Activated T-cell treated with anti-CD3 and anti-CD28 coated beads, Interleukin-2, amount 50 U/mL, for 48 hours (primary cell): ENCODE results near the gene MIPOL1.
"Not testable (repeated sequence)": the region's sequence is repeated elsewhere in the genome, so short reads cannot be mapped to it uniquely, and the experiment has no call there.

ENCODE experiments used
- DNase-seq, 2 experiments: peaks; one replicate each; pipeline ENCODE4 v3.0.0-alpha.2; 2020

The MIPOL1 gene

GRCh38 chr14:37197421-37198272 lies at the start of gene MIPOL1:
Gene MIPOL1 (plus strand): TSS chr14:37197937. CDS start chr14:37247889, 49,952 bp downstream.
- peak; percentile 31 to 47 for DNase-seq

- DNase-seq, result no peak
Measured at GRCh38 chr14:37150414-37150813, 47.3 kb upstream of the MIPOL1 start.

GRCh38 chr14:37153005-37153404 lies 44.7 kb upstream of the MIPOL1 start:
- DNase-seq, result no peak

GRCh38 chr14:37153483-37153882 lies 44.3 kb upstream of the MIPOL1 start:
- no peak for DNase-seq

GRCh38 chr14:37157987-37158386 lies 39.8 kb upstream of the MIPOL1 start:
- no peak for DNase-seq

- DNase-seq, result not testable (repeated sequence)
Measured at GRCh38 chr14:37162307-37162706, 35.4 kb upstream of the MIPOL1 start.

GRCh38 chr14:37165794-37166193 lies 31.9 kb upstream of the MIPOL1 start:
- no peak for DNase-seq

GRCh38 chr14:37167151-37168047 lies 30.3 kb upstream of the MIPOL1 start:
- no peak for DNase-seq

GRCh38 chr14:37168721-37169120 lies 29.0 kb upstream of the MIPOL1 start:
- no peak for DNase-seq

GRCh38 chr14:37170237-37170636 lies 27.5 kb upstream of the MIPOL1 start:
- DNase-seq, result no peak

GRCh38 chr14:37170993-37171392 lies 26.7 kb upstream of the MIPOL1 start:
- DNase-seq, result no peak

GRCh38 chr14:37171678-37172023 lies 26.1 kb upstream of the MIPOL1 start:
- no peak for DNase-seq

GRCh38 chr14:37172024-37172869 lies 25.5 kb upstream of the MIPOL1 start, which contains the start of gene SLC25A21:
Gene SLC25A21 (minus strand): TSS chr14:37172606.
- peak; percentile 17 to 20 for DNase-seq

GRCh38 chr14:37172936-37173614 lies 24.7 kb upstream of the MIPOL1 start:
- no peak for DNase-seq

GRCh38 chr14:37179896-37180502 lies 17.7 kb upstream of the MIPOL1 start:
- no peak for DNase-seq

- DNase-seq, result not testable (repeated sequence)
Measured at GRCh38 chr14:37180886-37181285, 16.9 kb upstream of the MIPOL1 start.

- no peak for DNase-seq
Measured at GRCh38 chr14:37181441-37181840, 16.3 kb upstream of the MIPOL1 start.

GRCh38 chr14:37184520-37184919 lies 13.2 kb upstream of the MIPOL1 start:
- DNase-seq, result not testable (repeated sequence)

GRCh38 chr14:37185670-37186069 lies 12.1 kb upstream of the MIPOL1 start:
- DNase-seq, result no peak

- DNase-seq, result no peak
Measured at GRCh38 chr14:37186865-37187264, 10.9 kb upstream of the MIPOL1 start.

- no peak for DNase-seq
Measured at GRCh38 chr14:37187294-37187693, 10.4 kb upstream of the MIPOL1 start.
